ENCODE data around the gene SMIM43.

DNA sequence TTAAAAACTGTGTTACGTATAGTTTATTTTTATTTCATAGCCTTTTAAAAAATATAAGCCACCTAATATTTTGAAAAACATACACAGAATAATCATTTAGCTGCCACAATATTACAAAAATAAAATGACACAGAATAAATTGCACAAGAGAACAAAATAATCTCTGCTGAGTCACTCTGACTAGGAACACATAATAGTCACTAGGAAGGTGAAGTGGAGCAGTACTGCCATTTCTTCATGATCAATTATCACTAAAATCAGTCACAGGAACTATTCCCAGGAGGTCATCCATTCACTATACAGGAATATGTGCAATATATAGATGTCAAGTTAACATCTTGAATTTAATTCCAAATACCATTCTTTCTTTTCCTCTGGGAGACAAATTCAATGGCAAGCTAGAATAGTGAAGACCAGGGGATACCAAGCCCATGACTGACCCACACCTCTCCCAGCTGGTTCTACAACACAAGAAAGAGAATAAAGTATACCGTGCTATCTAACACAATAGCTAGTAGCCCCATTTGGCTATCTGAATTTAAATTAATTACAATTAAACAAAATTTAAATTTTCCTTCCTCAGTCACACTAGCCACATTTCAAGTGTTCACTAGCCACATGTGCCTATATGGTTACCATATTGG lies 5.9 kb downstream of the SMIM43 start:
- TF ChIP-seq, protein P1, sequence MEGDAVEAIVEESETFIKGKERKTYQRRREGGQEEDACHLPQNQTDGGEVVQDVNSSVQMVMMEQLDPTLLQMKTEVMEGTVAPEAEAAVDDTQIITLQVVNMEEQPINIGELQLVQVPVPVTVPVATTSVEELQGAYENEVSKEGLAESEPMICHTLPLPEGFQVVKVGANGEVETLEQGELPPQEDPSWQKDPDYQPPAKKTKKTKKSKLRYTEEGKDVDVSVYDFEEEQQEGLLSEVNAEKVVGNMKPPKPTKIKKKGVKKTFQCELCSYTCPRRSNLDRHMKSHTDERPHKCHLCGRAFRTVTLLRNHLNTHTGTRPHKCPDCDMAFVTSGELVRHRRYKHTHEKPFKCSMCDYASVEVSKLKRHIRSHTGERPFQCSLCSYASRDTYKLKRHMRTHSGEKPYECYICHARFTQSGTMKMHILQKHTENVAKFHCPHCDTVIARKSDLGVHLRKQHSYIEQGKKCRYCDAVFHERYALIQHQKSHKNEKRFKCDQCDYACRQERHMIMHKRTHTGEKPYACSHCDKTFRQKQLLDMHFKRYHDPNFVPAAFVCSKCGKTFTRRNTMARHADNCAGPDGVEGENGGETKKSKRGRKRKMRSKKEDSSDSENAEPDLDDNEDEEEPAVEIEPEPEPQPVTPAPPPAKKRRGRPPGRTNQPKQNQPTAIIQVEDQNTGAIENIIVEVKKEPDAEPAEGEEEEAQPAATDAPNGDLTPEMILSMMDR (IDR thresholded peaks at IDR 0.05; ENCODE audit: low read depth, low read length, missing input control), result no peak
- TF ChIP-seq, protein P2, sequence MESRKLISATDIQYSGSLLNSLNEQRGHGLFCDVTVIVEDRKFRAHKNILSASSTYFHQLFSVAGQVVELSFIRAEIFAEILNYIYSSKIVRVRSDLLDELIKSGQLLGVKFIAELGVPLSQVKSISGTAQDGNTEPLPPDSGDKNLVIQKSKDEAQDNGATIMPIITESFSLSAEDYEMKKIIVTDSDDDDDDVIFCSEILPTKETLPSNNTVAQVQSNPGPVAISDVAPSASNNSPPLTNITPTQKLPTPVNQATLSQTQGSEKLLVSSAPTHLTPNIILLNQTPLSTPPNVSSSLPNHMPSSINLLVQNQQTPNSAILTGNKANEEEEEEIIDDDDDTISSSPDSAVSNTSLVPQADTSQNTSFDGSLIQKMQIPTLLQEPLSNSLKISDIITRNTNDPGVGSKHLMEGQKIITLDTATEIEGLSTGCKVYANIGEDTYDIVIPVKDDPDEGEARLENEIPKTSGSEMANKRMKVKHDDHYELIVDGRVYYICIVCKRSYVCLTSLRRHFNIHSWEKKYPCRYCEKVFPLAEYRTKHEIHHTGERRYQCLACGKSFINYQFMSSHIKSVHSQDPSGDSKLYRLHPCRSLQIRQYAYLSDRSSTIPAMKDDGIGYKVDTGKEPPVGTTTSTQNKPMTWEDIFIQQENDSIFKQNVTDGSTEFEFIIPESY (IDR thresholded peaks at IDR 0.05), result no peak
- no peak for TF ChIP-seq HNF4A (conservative IDR thresholded peaks at IDR 0.05)
- TF ChIP-seq, protein P3, sequence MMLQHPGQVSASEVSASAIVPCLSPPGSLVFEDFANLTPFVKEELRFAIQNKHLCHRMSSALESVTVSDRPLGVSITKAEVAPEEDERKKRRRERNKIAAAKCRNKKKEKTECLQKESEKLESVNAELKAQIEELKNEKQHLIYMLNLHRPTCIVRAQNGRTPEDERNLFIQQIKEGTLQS (IDR thresholded peaks at IDR 0.05), result no peak
- no peak for TF ChIP-seq GABPA (IDR thresholded peaks at IDR 0.05 in 1 of 2, conservative IDR thresholded peaks at IDR 0.05 in 1 of 2)

Data from liver (tissue), 3 donors.